Neural cell (in vitro differentiated cells): Measurements from ENCODE around the gene RFTN1. TPM values are rescaled to one million over a fixed set of nuclear protein-coding genes. Genes with fewer than 3 reads are reported as not detected.

ENCODE experiments used
- H2AFZ ChIP-seq: fragments of 200-600, 300-800 bp; sonication (generic), shearing (Covaris generic); 2 replicates; pipeline ENCODE4 v1.6.0; 2014; ENCODE audit warnings: low read depth, mild to moderate bottlenecking, antibody characterized with exemption, low read length, moderate library complexity
- H3F3A ChIP-seq: fragments of 200-600 bp; shearing (Covaris generic); 2 replicates; pipeline ENCODE4 v1.6.1; 2016; ENCODE audit warnings: mild to moderate bottlenecking, moderate library complexity, mixed read lengths, antibody characterized with exemption, low read length; ENCODE audit not compliant: insufficient read depth, poor library complexity, severe bottlenecking
- H3K27ac ChIP-seq: fragments of 200-600, 300-800 bp; sonication (generic), shearing (Covaris generic); 2 replicates; pipeline ENCODE4 v1.5.1; 2014; ENCODE audit warnings: mild to moderate bottlenecking, low read length, moderate library complexity
- H3K27me3 ChIP-seq: fragments of 300-800, 200-600 bp; sonication (generic), shearing (Covaris generic); 2 replicates; pipeline ENCODE4 v1.6.0; 2014; ENCODE audit warnings: mild to moderate bottlenecking, low read depth, low read length, moderate library complexity; ENCODE audit not compliant: insufficient read depth
- H3K36me3 ChIP-seq: fragments of 300-800, 200-600 bp; sonication (generic), shearing (Covaris generic); 2 replicates; pipeline ENCODE4 v1.5.1; 2014; ENCODE audit warnings: mild to moderate bottlenecking, antibody characterized with exemption, low read length, moderate library complexity; ENCODE audit not compliant: insufficient read depth
- H3K4me2 ChIP-seq: fragments of 300-800, 200-600 bp; sonication (generic), shearing (Covaris generic); 2 replicates; pipeline ENCODE4 v1.6.0; 2014; ENCODE audit warnings: mild to moderate bottlenecking, low read length
- H3K4me3 ChIP-seq: fragments of 300-800, 200-600 bp; sonication (generic), shearing (Covaris generic); 2 replicates; pipeline ENCODE4 v1.5.1; 2014; ENCODE audit warnings: mild to moderate bottlenecking, low read length, moderate library complexity
- H3K79me2 ChIP-seq: fragments of 200-600 bp; shearing (Covaris generic); replicated peaks from 2 replicates; pipeline ENCODE4 v1.6.0; 2014; ENCODE audit warnings: mild to moderate bottlenecking, low read length, moderate library complexity; ENCODE audit not compliant: insufficient read depth
- H3K9ac ChIP-seq: fragments of 300-800, 200-600 bp; sonication (generic), shearing (Covaris generic); 2 replicates; pipeline ENCODE4 v1.6.1; 2016; ENCODE audit warnings: mild to moderate bottlenecking, low read length, mixed read lengths
- H3K9me2 ChIP-seq: fragments of 200-600 bp; shearing (Covaris generic); 2 replicates; pipeline ENCODE4 v1.6.1; 2016; ENCODE audit warnings: mild to moderate bottlenecking, low read length, mixed read lengths; ENCODE audit not compliant: insufficient read depth
- H3K9me3 ChIP-seq: fragments of 200-600, 300-800 bp; sonication (generic), shearing (Covaris generic); 2 replicates; pipeline ENCODE4 v1.6.1; 2016; ENCODE audit warnings: mild to moderate bottlenecking, mixed run types, low read length, moderate library complexity, mixed read lengths
- H4K20me1 ChIP-seq: fragments of 200-600 bp; shearing (Covaris generic); 2 replicates; pipeline ENCODE4 v1.6.1; 2016; ENCODE audit warnings: mild to moderate bottlenecking, mixed run types; ENCODE audit not compliant: insufficient read depth
- EP300 ChIP-seq: fragments of 450-650 bp; conservative IDR thresholded peaks from 2 replicates; pipeline ENCODE4 v1.6.1; 2014; ENCODE audit warnings: antibody characterized with exemption, mild to moderate bottlenecking, moderate library complexity; ENCODE audit not compliant: poor library complexity, severe bottlenecking
- EZH2 ChIP-seq: fragments of 200-600, 300-800 bp; shearing (Covaris generic), sonication (generic); IDR thresholded peaks from 2 replicates; pipeline ENCODE4 v1.6.1; 2014; ENCODE audit warnings: antibody characterized with exemption, low read length, borderline replicate concordance, mild to moderate bottlenecking; ENCODE audit not compliant: insufficient read depth, poor library complexity, severe bottlenecking
- MXI1 ChIP-seq: fragments of 450-650 bp; conservative IDR thresholded peaks from 2 replicates; pipeline ENCODE4 v1.6.1; 2014; ENCODE audit warnings: antibody characterized with exemption, mild to moderate bottlenecking; ENCODE audit not compliant: poor library complexity, severe bottlenecking
- POLR2AphosphoS5 ChIP-seq: IDR thresholded peaks from 2 replicates; pipeline ENCODE4 v1.6.1; 2012
- RAD21 ChIP-seq: fragments of 450-650 bp; conservative IDR thresholded peaks from 2 replicates; pipeline ENCODE4 v1.6.1; 2014; ENCODE audit warnings: antibody characterized with exemption, mild to moderate bottlenecking, moderate library complexity
- SMC3 ChIP-seq: fragments of 450-650 bp; conservative IDR thresholded peaks from 2 replicates; pipeline ENCODE4 v1.6.1; 2014; ENCODE audit warnings: antibody characterized with exemption, mild to moderate bottlenecking, moderate library complexity; ENCODE audit not compliant: poor library complexity
- TAF1 ChIP-seq: IDR thresholded peaks from 2 replicates; pipeline ENCODE4 v1.6.1; 2012; ENCODE audit warnings: low read depth
- polyA plus RNA-seq: library from polyadenylated mRNA; depleted of rRNA; stranded (reverse); fragments of >200 nt; gene quantifications from 2 replicates; pipeline ENCODE4 v1.2.3, GENCODE V29; 2014
- TF ChIP-seq, protein P1 (sequence below): IDR thresholded peaks from 2 replicates; pipeline ENCODE4 v1.6.1; 2012; ENCODE audit warnings: borderline replicate concordance
- TF ChIP-seq, protein P2 (sequence below): fragments of 450-650 bp; IDR thresholded peaks from 2 replicates; pipeline ENCODE4 v1.5.1; 2014; ENCODE audit warnings: antibody characterized with exemption, mild to moderate bottlenecking, moderate library complexity; ENCODE audit not compliant: poor library complexity, severe bottlenecking

The RFTN1 gene
- polyA plus RNA-seq, 1 donor from 2014 or later = 36.8 TPM

DNA sequence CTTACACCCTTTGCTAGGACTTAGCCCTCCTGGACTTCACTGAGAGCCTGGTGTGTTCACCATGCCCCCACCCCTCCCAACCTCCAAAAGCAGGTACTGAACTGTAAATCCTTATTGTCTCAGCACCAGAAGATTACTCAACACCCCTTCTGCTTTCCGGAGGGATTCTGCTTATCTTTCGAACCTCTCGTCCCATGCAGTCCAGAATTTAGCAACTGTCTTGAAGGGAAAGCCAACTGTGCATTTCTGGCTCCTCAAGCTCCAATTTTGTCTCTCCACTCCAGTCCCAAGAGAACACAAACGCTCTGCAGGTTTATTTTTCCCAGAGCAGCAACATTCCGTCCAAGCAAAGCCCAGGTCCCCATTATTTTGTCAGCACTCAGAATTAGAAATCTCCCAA, 49.6 kb downstream of the RFTN1 start:
- Histone ChIP-seq H3K9ac (no peak overlapping the region), H3K36me3 (no peaks in the 10 kb centered on the region), H4K20me1 (no peaks in the 10 kb centered on the region), H3K27me3 (no peaks in the 10 kb centered on the region), H3K79me2 (no peaks in the 10 kb centered on the region), H3K4me3 (no peak overlapping the region), H2AFZ (no peak overlapping the region), H3K4me2 (no peak overlapping the region), H3K9me3 (no peaks in the 10 kb centered on the region), H3K9me2 (no peaks in the 10 kb centered on the region), H3K27ac (no peak overlapping the region), H3F3A (no peaks in the 10 kb centered on the region)
- TF ChIP-seq EP300 = no peak
- TF ChIP-seq TAF1 = no peak
- no peak for TF ChIP-seq SMC3

DNA sequence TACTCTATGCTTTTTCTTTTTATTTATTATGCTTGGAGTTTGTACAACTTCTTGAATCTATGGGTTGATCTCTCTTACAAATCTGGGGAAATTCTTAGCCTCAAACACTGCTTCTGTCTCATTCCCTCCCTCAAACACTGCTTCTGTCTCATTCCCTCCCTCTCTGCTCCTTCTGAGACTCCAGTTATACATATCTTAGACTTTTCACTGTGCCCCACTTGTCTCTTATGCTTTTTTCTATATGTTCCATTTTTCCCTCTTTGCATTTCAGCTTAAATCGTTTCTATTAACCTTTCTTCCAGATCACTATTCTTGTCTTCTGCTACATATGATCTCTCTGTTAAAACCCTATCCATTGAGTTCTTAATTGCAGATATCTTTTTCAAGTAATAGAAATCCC, 50.4 kb downstream of the RFTN1 start:
- H3K4me2 ChIP-seq = no peak overlapping the region
- H3K27me3 ChIP-seq = no peaks in the 10 kb centered on the region
- no peak overlapping the region for H3K9ac ChIP-seq
- H2AFZ ChIP-seq = no peak overlapping the region
- no peak overlapping the region for H3K27ac ChIP-seq
- no peaks in the 10 kb centered on the region for H3K9me3 ChIP-seq
- no peaks in the 10 kb centered on the region for H4K20me1 ChIP-seq
- H3K79me2 ChIP-seq = no peaks in the 10 kb centered on the region
- no peaks in the 10 kb centered on the region for H3K36me3 ChIP-seq
- no peaks in the 10 kb centered on the region for H3F3A ChIP-seq
- TF ChIP-seq, protein P1, sequence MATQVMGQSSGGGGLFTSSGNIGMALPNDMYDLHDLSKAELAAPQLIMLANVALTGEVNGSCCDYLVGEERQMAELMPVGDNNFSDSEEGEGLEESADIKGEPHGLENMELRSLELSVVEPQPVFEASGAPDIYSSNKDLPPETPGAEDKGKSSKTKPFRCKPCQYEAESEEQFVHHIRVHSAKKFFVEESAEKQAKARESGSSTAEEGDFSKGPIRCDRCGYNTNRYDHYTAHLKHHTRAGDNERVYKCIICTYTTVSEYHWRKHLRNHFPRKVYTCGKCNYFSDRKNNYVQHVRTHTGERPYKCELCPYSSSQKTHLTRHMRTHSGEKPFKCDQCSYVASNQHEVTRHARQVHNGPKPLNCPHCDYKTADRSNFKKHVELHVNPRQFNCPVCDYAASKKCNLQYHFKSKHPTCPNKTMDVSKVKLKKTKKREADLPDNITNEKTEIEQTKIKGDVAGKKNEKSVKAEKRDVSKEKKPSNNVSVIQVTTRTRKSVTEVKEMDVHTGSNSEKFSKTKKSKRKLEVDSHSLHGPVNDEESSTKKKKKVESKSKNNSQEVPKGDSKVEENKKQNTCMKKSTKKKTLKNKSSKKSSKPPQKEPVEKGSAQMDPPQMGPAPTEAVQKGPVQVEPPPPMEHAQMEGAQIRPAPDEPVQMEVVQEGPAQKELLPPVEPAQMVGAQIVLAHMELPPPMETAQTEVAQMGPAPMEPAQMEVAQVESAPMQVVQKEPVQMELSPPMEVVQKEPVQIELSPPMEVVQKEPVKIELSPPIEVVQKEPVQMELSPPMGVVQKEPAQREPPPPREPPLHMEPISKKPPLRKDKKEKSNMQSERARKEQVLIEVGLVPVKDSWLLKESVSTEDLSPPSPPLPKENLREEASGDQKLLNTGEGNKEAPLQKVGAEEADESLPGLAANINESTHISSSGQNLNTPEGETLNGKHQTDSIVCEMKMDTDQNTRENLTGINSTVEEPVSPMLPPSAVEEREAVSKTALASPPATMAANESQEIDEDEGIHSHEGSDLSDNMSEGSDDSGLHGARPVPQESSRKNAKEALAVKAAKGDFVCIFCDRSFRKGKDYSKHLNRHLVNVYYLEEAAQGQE = no peak
- TF ChIP-seq, protein P2, sequence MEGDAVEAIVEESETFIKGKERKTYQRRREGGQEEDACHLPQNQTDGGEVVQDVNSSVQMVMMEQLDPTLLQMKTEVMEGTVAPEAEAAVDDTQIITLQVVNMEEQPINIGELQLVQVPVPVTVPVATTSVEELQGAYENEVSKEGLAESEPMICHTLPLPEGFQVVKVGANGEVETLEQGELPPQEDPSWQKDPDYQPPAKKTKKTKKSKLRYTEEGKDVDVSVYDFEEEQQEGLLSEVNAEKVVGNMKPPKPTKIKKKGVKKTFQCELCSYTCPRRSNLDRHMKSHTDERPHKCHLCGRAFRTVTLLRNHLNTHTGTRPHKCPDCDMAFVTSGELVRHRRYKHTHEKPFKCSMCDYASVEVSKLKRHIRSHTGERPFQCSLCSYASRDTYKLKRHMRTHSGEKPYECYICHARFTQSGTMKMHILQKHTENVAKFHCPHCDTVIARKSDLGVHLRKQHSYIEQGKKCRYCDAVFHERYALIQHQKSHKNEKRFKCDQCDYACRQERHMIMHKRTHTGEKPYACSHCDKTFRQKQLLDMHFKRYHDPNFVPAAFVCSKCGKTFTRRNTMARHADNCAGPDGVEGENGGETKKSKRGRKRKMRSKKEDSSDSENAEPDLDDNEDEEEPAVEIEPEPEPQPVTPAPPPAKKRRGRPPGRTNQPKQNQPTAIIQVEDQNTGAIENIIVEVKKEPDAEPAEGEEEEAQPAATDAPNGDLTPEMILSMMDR = no peak
- TF ChIP-seq POLR2AphosphoS5 (no peak), EZH2 (no peak), RAD21 (no peak), SMC3 (no peak), MXI1 (no peak), TAF1 (no peak), EP300 (no peak)
- H3K4me3 ChIP-seq = no peak overlapping the region
- no peaks in the 10 kb centered on the region for H3K9me2 ChIP-seq

- no peaks in the 10 kb centered on the region for H3K27me3 ChIP-seq
- H4K20me1 ChIP-seq = no peaks in the 10 kb centered on the region
- H2AFZ ChIP-seq = no peak overlapping the region
- no peaks in the 10 kb centered on the region for H3K9me2 ChIP-seq
- H3K9me3 ChIP-seq = no peaks in the 10 kb centered on the region
- H3K79me2 ChIP-seq = no peaks in the 10 kb centered on the region
- H3K4me3 ChIP-seq = no peak overlapping the region
- no peaks in the 10 kb centered on the region for H3K36me3 ChIP-seq
- no peak overlapping the region for H3K9ac ChIP-seq
- TF ChIP-seq, protein P2 = no peak
- no peak for TF ChIP-seq POLR2AphosphoS5
- TF ChIP-seq MXI1 = no peak
- TF ChIP-seq, protein P1 = no peak
- no peak for TF ChIP-seq RAD21
- TF ChIP-seq EP300 = no peak
- no peak for TF ChIP-seq SMC3
- TF ChIP-seq TAF1 = no peak
- TF ChIP-seq EZH2 = no peak
- H3F3A ChIP-seq = no peaks in the 10 kb centered on the region
- H3K27ac ChIP-seq = no peak overlapping the region
- no peak overlapping the region for H3K4me2 ChIP-seq
Measured at GRCh38 chr3:16462679-16463078, 50.8 kb downstream of the RFTN1 start.
